Skeletal muscle satellite cell (primary cell): ENCODE results near the gene IRF1.
"Not testable (repeated sequence)": the region's sequence is repeated elsewhere in the genome, so short reads cannot be mapped to it uniquely, and the experiment has no call there.

ENCODE experiments used
- H3K27me3 ChIP-seq: 2 replicates; pipeline ENCODE4 v1.7.0; 2013; ENCODE audit warnings: low read length; ENCODE audit not compliant: control insufficient read depth, insufficient read depth
- H3K36me3 ChIP-seq: 2 replicates; pipeline ENCODE4 v1.7.0; 2013; ENCODE audit warnings: mild to moderate bottlenecking, control low read depth, low read length; ENCODE audit not compliant: insufficient read depth
- H3K4me1 ChIP-seq: 2 replicates; pipeline ENCODE4 v1.7.0; 2013; ENCODE audit warnings: low read length; ENCODE audit not compliant: control insufficient read depth, insufficient read depth
- H3K4me2 ChIP-seq: 2 replicates; pipeline ENCODE4 v1.7.0; 2013; ENCODE audit warnings: mild to moderate bottlenecking, low read length
- H3K4me3 ChIP-seq: 2 replicates; pipeline ENCODE4 v1.7.0; 2013; ENCODE audit warnings: low read length
- H3K9ac ChIP-seq: 2 replicates; pipeline ENCODE4 v1.7.0; 2013; ENCODE audit warnings: mild to moderate bottlenecking, low read depth, low read length, moderate library complexity
- H3K9me3 ChIP-seq: replicated peaks from 2 replicates; pipeline ENCODE4 v1.7.0; 2013; ENCODE audit warnings: mild to moderate bottlenecking, control low read depth, low read length

The IRF1 gene

GRCh38 chr5:132451387-132451786 lies 39.2 kb downstream of the IRF1 start:
- Histone ChIP-seq H3K4me3 (no peak overlapping the region), H3K27me3 (no peaks in the 10 kb centered on the region), H3K4me1 (peaks cover 13% of the 10 kb centered on the region), H3K4me2 (no peak overlapping the region), H3K9ac (no peak overlapping the region), H3K36me3 (no peaks in the 10 kb centered on the region), H3K9me3 (no peaks in the 10 kb centered on the region)

GRCh38 chr5:132449060-132449459 lies 41.5 kb downstream of the IRF1 start:
- no peak overlapping the region for H3K4me2 ChIP-seq
- H3K9me3 ChIP-seq: no peaks in the 10 kb centered on the region
- peaks cover 4% of the 10 kb centered on the region for H3K4me1 ChIP-seq
- H3K9ac ChIP-seq: no peak overlapping the region
- H3K36me3 ChIP-seq: no peaks in the 10 kb centered on the region
- no peaks in the 10 kb centered on the region for H3K27me3 ChIP-seq
- no peak overlapping the region for H3K4me3 ChIP-seq

DNA sequence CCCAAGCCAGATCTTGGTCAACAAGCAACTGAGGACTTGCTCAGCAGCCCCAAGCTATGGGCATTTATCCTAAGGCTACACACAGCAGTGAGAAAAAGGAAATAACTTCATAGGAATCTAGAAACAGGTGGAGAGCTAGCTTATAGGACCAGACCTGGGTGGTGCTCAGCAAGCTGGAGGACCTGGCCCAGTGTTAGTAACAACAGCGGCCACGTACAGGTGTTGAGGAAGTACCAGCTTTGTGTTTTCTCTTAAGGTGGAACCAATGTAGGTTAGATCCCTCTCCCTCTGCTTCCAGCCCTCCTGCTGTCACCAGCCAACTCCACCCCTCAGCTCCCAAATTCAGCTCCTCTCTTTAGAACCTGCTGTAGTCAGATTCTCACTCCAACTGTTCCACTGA lies 43.4 kb downstream of the IRF1 start:
- Histone ChIP-seq H3K4me3 (no peak overlapping the region), H3K9me3 (no peaks in the 10 kb centered on the region), H3K4me1 (peaks cover 4% of the 10 kb centered on the region), H3K27me3 (no peaks in the 10 kb centered on the region), H3K36me3 (no peaks in the 10 kb centered on the region), H3K4me2 (no peak overlapping the region), H3K9ac (no peak overlapping the region)

DNA sequence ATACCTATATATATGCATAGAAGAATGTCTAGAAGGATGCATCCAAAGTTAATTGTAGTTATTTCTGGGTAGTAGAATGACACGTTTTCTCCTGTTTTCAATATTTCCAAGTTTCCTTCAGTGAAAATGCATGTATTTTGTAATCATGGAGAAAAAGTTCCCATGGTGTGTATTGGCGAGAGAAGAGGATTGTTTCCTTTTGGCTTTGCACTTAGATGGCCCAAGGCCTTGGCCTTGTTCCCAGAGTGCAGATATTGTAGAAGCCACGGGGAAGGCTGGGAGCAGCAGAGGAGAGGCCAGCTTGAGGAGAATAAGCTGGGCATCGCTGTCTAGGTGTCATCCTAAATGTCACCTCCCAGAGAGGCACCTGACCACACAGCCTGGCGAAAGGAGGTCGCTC lies 44.0 kb downstream of the IRF1 start:
- H3K4me1 ChIP-seq: peaks cover 4% of the 10 kb centered on the region
- H3K27me3 ChIP-seq: no peaks in the 10 kb centered on the region
- no peaks in the 10 kb centered on the region for H3K36me3 ChIP-seq
- no peak overlapping the region for H3K4me3 ChIP-seq
- no peak overlapping the region for H3K9ac ChIP-seq
- no peak overlapping the region for H3K4me2 ChIP-seq
- no peaks in the 10 kb centered on the region for H3K9me3 ChIP-seq

DNA sequence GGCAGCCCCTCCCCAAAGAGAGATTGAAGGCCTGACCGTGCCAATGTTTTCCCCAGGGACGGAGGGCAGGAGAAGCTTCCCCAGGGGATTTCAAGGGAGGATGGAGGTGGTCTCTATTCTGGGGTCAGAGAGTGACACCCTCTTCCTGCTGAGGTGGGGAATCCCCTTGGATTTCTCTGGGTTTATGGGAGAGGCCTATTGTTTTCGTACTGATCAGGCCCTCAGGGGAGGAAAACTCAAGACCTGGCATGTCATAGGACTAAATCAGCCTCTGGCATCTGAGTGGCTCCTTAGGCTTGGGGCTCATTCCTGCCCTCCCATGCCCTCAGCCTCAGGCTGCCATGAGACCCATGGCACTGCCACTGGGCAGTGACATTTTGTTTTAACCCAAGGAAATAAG lies 44.6 kb downstream of the IRF1 start:
- no peak overlapping the region for H3K9ac ChIP-seq
- H3K4me2 ChIP-seq: no peak overlapping the region
- H3K27me3 ChIP-seq: no peaks in the 10 kb centered on the region
- no peaks in the 10 kb centered on the region for H3K36me3 ChIP-seq
- no peaks in the 10 kb centered on the region for H3K9me3 ChIP-seq
- peaks cover 4% of the 10 kb centered on the region for H3K4me1 ChIP-seq
- H3K4me3 ChIP-seq: no peak overlapping the region

DNA sequence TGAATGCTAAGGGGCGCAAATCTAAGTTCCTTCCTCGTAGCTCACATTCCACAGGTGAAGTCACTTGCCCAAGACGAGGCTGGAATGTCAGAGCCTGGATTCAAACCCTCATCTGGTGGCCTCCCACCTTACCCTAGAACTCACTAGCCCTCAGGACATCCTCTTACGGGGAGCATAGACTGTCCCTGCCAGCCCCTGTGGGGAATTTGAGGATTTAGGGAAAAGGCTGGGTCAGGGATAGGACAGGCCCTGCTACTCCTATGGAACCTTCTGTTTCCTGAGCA lies 45.0 kb downstream of the IRF1 start:
- Histone ChIP-seq H3K27me3 (no peaks in the 10 kb centered on the region), H3K9me3 (no peaks in the 10 kb centered on the region), H3K4me1 (peaks cover 4% of the 10 kb centered on the region), H3K4me3 (no peak overlapping the region), H3K36me3 (no peaks in the 10 kb centered on the region), H3K9ac (no peak overlapping the region), H3K4me2 (no peak overlapping the region)

DNA sequence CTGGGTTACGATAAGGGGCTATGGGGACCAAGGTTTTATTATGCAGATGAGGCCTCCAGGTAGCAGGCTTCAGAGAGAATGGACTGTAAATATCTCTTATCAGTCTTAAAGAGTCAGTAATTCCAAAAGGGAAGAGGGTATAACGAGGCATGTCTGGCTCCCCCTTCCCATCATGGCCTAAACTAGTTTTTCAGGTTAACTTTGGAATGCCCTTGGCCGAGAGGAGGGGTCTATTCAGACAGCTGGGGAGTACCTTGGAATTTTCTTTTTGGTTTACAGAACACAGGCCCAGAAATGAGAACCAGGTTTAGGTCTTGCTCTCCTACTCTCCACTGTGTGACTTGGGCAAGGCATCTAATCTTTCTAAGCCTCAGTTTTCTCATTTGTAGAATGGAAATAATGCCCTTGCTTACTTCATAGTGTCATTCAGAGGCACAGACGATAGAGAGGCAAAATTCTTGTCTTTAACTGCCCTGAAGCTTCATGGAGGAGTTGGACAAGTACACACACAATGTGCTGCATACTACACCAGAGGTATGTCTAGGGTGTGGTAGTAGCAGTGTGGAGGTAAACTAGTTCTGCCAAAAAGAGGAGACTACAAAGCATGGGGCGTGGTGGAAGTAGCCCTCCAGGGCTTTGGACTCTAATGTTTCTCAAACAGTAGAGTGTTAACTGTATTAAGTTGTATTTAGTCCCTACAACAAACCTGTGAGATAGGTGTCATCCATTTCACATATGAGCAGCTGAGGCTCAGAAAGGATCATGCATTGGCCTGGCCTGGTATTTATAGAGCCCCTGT lies 45.5 kb downstream of the IRF1 start:
- no peaks in the 10 kb centered on the region for H3K36me3 ChIP-seq
- H3K4me1 ChIP-seq: peaks cover 4% of the 10 kb centered on the region
- H3K4me3 ChIP-seq: no peak overlapping the region
- H3K9ac ChIP-seq: no peak overlapping the region
- H3K9me3 ChIP-seq: no peaks in the 10 kb centered on the region
- H3K27me3 ChIP-seq: no peaks in the 10 kb centered on the region
- no peak overlapping the region for H3K4me2 ChIP-seq

DNA sequence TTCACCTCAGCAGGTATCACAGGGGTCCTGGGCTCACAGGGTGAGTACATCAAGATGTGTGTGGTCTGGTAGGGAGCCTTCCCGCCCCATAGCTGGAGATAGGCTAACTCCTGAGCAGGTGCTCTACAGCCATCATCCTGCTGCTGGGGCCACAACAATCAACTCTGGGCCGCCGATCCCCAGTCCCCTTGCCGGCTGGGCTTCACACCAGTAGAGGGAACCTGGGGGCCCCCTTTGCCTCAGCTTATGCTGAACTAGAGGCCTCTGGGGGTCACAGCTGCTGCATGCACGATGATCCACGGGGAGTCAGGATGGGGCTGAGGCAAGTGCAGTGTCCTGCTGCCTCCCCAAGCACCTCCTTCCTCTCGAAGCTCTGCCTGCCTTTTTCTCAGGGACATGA lies 46.5 kb downstream of the IRF1 start:
- H3K4me3 ChIP-seq: no peak overlapping the region
- H3K27me3 ChIP-seq: no peaks in the 10 kb centered on the region
- H3K36me3 ChIP-seq: no peaks in the 10 kb centered on the region
- no peak overlapping the region for H3K9ac ChIP-seq
- no peak overlapping the region for H3K4me2 ChIP-seq
- H3K4me1 ChIP-seq: peaks cover 14% of the 10 kb centered on the region
- no peaks in the 10 kb centered on the region for H3K9me3 ChIP-seq

DNA sequence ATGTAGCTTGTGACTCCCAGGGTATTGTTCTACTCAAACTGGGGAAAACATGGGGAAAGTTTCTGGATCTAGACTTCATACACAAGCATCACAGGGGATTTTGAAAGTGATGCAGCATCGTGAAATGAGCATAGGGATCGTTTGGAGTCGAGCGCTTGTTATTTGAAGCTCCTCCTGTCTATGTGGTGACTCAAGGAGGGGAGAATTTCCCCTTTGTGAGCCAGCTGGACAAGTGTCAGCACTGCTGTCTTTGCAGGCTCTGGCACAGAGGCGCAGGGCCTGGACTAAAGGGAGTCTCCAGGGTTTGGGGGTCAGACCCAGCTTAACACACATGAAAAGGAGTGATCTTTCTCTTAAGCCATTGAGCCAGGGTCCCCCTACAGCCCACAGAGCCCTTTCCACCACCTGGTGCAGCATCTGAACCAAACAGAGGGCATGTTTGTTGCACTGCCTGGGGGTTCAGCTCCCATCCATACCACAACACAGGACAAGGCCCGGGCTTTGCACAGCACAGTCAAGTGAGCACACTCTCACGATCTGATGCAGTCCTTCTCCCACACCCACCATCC lies 51.0 kb downstream of the IRF1 start:
- H3K4me3 ChIP-seq: peak overlapping the region; percentile 26

GRCh38 chr5:132438917-132439316 lies 51.7 kb downstream of the IRF1 start:
- Histone ChIP-seq H3K4me3 (peak overlapping the region; percentile 26), H3K4me1 (peaks cover 30% of the 10 kb centered on the region), H3K9ac (peak overlapping the region; percentile 4)

More for the DNA sequence above, 51.0 kb downstream of the IRF1 start:
- no peaks in the 10 kb centered on the region for H3K9me3 ChIP-seq
- no peaks in the 10 kb centered on the region for H3K27me3 ChIP-seq
- peaks cover 30% of the 10 kb centered on the region for H3K4me1 ChIP-seq
- no peaks in the 10 kb centered on the region for H3K36me3 ChIP-seq
- peak overlapping the region; percentile 9 for H3K9ac ChIP-seq
- H3K4me2 ChIP-seq: peak overlapping the region; percentile 55

GRCh38 chr5:132438267-132438645 lies 52.3 kb downstream of the IRF1 start:
- not testable (repeated sequence) for H3K27me3 ChIP-seq, H3K9ac ChIP-seq, H3K4me2 ChIP-seq, H3K36me3 ChIP-seq, H3K9me3 ChIP-seq, H3K4me3 ChIP-seq
- H3K4me1 ChIP-seq: peaks cover 30% of the 10 kb centered on the region

More at GRCh38 chr5:132438917-132439316, 51.7 kb downstream of the IRF1 start:
- Histone ChIP-seq H3K36me3 (no peaks in the 10 kb centered on the region), H3K4me2 (peak overlapping the region; percentile 55), H3K27me3 (no peaks in the 10 kb centered on the region), H3K9me3 (no peaks in the 10 kb centered on the region)

- Histone ChIP-seq H3K9ac (peak overlapping the region; percentile 39), H3K4me3 (no peak overlapping the region)
Observed at GRCh38 chr5:132437604-132438266, 52.8 kb downstream of the IRF1 start.

More at GRCh38 chr5:132437604-132438266, 52.8 kb downstream of the IRF1 start:
- Histone ChIP-seq H3K36me3 (no peaks in the 10 kb centered on the region), H3K9me3 (no peaks in the 10 kb centered on the region), H3K27me3 (no peaks in the 10 kb centered on the region), H3K4me2 (peak overlapping the region; percentile 36), H3K4me1 (peaks cover 30% of the 10 kb centered on the region)
